Activated CD4-positive, CD25-positive, alpha-beta regulatory T cell treated with anti-CD3 and anti-CD28 coated beads, Interleukin-2, amount 50 U/mL, for 24 hours (primary cell): ENCODE results near the gene SYCN.

ENCODE experiments used
- ATAC-seq, 2 donors: fragments of 150-1000 bp; cut with Tn5 transposase; one replicate each; pipeline ENCODE4 v1.10.0; 2021; ENCODE audit warnings: mild to moderate bottlenecking in 1 of 2, moderate library complexity in 1 of 2

Gene SYCN

GRCh38 chr19:39192846-39193245, 11.2 kb downstream of the SYCN start:
- ATAC-seq = no peak

GRCh38 chr19:39190768-39191167, 13.3 kb downstream of the SYCN start:
- no peak for ATAC-seq

- ATAC-seq = no peak
These were observed 15.1 kb downstream of the SYCN start for GRCh38 chr19:39188960-39189359.

- ATAC-seq = no peak
These were observed 16.5 kb downstream of the SYCN start for GRCh38 chr19:39187552-39187943.

GRCh38 chr19:39186391-39186790, 17.7 kb downstream of the SYCN start:
- ATAC-seq = no peak

- ATAC-seq = no peak
These were observed 21.0 kb downstream of the SYCN start for GRCh38 chr19:39183104-39183503.

- no peak for ATAC-seq
These were observed 21.9 kb downstream of the SYCN start for GRCh38 chr19:39182174-39182505.

- ATAC-seq = no peak
These were observed 22.4 kb downstream of the SYCN start for GRCh38 chr19:39181500-39182173.

- ATAC-seq = no peak
These were observed 23.3 kb downstream of the SYCN start for GRCh38 chr19:39180749-39181148.

GRCh38 chr19:39179754-39180153, 24.3 kb downstream of the SYCN start:
- no peak for ATAC-seq

- ATAC-seq = no peak
These were observed 25.6 kb downstream of the SYCN start for GRCh38 chr19:39178296-39179006.

- no peak for ATAC-seq
These were observed 26.3 kb downstream of the SYCN start for GRCh38 chr19:39177736-39178135.

- no peak for ATAC-seq
These were observed 26.9 kb downstream of the SYCN start for GRCh38 chr19:39177110-39177699.

- ATAC-seq = no peak
These were observed 28.5 kb downstream of the SYCN start for GRCh38 chr19:39175564-39175963.

- ATAC-seq = no peak
These were observed 29.2 kb downstream of the SYCN start for GRCh38 chr19:39174558-39175544.

GRCh38 chr19:39174142-39174541, 29.9 kb downstream of the SYCN start:
- no peak for ATAC-seq

- ATAC-seq = no peak
These were observed 30.5 kb downstream of the SYCN start for GRCh38 chr19:39173502-39173991.

- no peak for ATAC-seq
These were observed 31.2 kb downstream of the SYCN start for GRCh38 chr19:39172700-39173501.

- no peak for ATAC-seq
These were observed 32.3 kb downstream of the SYCN start for GRCh38 chr19:39171479-39172465.

GRCh38 chr19:39170386-39171231, 33.5 kb downstream of the SYCN start:
- no peak for ATAC-seq
